Left ventricle myocardium superior (tissue), 1 donor: ENCODE measurements around the gene ARHGEF10L. TPM values are rescaled to one million over a fixed set of nuclear protein-coding genes. Genes with fewer than 3 reads are reported as not detected.

ENCODE experiments used
- ATAC-seq: fragments of 200-7000 bp; cut with Tn5 transposase; one replicate; pipeline ENCODE4 v1.9.1; 2020; ENCODE audit warnings: mild to moderate bottlenecking, moderate library complexity
- DNase-seq: peaks from one replicate; pipeline ENCODE4 v3.0.0-alpha.2; 2020
- intact Hi-C: fragments of 100-400 bp; cut with micrococcal nuclease; formaldehyde crosslinking; loops from one replicate; pipeline ENCODE4 v1.11.0; 2022
- total RNA-seq: library from RNA; stranded (reverse); fragmentation: NEBNext Ultra II Directional; extraction: Animal tissue kit (Norgen Biotek cat#: 25700); gene quantifications from one replicate; pipeline ENCODE4 v1.2.1, GENCODE V29; 2021
- donor health status: DM: no; HTN: yes; CAD: no; lungs with severe emphysema.

Gene ARHGEF10L
- total RNA-seq, 1 donor from 2014 or later = 54.9 TPM

DNA sequence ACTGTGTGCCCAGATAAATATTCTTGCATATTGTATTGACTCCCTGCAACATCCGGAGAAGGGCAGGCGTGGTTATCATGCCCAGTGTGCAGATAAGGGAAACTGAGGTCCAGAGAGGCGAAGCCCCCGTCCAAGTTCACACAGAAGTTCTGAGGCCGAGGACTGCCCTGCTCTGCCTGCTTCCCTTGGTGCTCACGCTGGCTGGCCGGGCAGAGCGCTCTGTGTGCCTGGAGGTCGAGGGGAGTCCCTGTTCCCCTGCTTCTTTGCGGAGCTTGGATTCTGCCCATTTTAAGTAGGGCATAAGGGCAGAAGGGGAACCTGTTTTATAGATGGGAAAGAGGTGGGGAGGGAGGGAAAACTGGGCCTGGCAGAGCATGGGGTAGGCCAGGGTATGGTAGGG lies 122.8 kb downstream of the ARHGEF10L start:
- no peak for DNase-seq
- no peak for ATAC-seq
- intact Hi-C loops = no loop called here

DNA sequence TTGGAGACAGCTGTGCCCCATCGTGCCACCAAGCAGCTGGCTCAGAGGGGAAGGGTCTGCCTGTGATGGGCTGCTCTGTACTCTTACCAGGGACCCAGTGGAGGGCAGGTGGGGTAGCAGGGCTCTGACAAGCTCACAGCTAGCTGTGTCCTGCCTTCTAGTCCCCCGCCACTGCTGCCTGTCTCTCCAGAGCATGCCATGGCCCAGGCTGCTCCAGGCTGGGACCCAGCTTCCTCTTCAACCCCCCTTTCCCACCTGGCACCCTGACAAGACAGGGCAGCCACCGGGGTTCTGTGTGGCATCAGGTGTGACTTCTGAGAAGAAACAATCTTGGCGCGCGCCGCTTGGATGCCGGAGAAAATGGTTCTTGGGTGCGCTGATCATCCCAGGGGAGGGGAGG lies 123.3 kb downstream of the ARHGEF10L start:
- intact Hi-C loops = no loop called here
- DNase-seq = no peak
- no peak for ATAC-seq

- intact Hi-C loops = no loop called here
- DNase-seq = no peak
- ATAC-seq = no peak
These were observed 124.1 kb downstream of the ARHGEF10L start for GRCh38 chr1:17663646-17664045.

DNA sequence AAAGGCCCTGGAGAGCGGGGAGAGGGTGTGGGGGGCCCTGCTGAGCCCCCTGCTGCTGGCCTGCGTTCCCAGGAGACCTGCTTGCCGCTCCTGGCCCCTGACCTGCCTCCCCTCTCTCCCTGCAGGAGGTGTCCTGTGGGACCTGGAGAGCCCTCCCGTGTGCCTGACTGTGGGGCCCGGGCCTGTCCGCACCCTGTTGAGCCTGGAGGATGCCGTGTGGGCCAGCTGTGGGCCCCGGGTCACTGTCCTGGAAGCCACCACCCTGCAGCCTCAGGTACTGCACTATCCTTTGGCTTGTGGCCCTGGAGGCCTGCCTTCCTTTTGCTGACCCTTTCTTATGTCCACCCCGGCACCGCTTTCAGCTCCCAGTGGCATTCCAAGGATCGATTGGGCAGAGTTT lies 124.8 kb downstream of the ARHGEF10L start:
- intact Hi-C loops = no loop called here
- DNase-seq = no peak
- no peak for ATAC-seq

GRCh38 chr1:17665054-17665453 lies 125.6 kb downstream of the ARHGEF10L start:
- intact Hi-C loops = no loop called here
- DNase-seq (no peak), ATAC-seq (no peak)

DNA sequence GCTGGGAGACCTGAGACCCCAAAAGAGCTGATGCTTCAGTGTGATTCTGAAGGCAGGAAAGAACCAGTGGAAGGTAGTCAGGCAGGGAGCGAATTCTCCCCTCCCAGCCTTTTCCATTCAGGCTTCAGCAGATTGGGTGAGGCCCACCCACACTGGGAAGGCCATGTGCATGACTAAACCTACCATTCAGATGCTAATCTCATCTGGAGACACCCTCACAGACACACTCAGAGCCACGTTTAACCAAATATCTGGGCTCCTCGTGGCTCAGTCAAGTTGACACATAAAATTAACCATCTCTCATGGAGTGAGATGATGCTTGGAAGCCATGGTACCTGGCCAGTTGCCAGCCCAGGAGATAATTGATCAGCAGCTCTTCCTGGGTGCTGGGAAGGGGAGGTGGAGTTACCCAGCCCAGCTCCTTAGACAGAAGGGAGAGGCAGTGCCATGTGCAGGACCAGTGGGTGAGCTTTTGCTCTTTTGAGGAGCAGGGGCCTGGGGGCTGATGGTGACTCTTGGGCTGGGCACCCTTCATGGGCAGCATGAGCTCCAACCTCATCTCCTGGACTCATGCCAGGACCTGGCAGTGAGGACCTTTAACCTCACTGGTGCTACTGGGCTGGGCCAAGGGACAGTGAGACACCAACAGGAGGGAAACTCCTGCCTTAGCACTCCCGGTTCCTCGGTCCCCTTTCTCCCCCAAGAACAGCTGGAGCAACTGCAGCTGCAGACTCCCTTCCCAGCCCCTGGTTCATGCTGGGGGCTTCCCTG lies 126.6 kb downstream of the ARHGEF10L start:
- intact Hi-C loops = no loop called here

GRCh38 chr1:17667641-17668040 lies 128.1 kb downstream of the ARHGEF10L start:
- ATAC-seq (no peak), DNase-seq (no peak)
- intact Hi-C loops = no loop called here

More for the DNA sequence above, 126.6 kb downstream of the ARHGEF10L start:
- ATAC-seq (no peak), DNase-seq (no peak)

- intact Hi-C loops = no loop called here
- no peak for ATAC-seq
These were observed 128.7 kb downstream of the ARHGEF10L start for GRCh38 chr1:17668195-17668594.

GRCh38 chr1:17668624-17669175 lies 129.2 kb downstream of the ARHGEF10L start:
- ATAC-seq (no peak), DNase-seq (no peak)
- intact Hi-C loops = no loop called here

More at GRCh38 chr1:17668195-17668594, 128.7 kb downstream of the ARHGEF10L start:
- DNase-seq = no peak

DNA sequence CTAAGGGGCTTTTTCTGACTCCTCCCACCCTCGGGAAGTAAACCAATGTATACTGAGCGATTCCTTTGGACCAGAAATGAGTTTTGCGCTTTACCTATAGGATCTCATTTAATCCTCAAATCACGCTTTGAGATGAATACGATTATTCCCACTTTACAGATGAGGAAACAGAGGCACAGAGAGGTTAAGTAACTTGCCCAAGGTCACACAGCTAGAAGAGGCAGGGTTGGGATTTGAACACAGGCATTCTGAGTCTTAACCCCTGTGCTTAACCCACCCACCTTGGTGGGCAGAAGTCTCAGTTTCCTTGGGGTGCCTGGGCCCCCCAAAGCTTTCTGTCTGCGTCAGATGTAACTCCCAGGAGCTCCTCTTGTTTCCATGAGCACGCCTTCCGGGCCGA lies 129.8 kb downstream of the ARHGEF10L start:
- intact Hi-C loops = no loop called here
- ATAC-seq (no peak), DNase-seq (no peak)

GRCh38 chr1:17669866-17670451 lies 130.5 kb downstream of the ARHGEF10L start:
- intact Hi-C loops = no loop called here
- ATAC-seq (peak; percentile 71), DNase-seq (peak; percentile 70)

DNA sequence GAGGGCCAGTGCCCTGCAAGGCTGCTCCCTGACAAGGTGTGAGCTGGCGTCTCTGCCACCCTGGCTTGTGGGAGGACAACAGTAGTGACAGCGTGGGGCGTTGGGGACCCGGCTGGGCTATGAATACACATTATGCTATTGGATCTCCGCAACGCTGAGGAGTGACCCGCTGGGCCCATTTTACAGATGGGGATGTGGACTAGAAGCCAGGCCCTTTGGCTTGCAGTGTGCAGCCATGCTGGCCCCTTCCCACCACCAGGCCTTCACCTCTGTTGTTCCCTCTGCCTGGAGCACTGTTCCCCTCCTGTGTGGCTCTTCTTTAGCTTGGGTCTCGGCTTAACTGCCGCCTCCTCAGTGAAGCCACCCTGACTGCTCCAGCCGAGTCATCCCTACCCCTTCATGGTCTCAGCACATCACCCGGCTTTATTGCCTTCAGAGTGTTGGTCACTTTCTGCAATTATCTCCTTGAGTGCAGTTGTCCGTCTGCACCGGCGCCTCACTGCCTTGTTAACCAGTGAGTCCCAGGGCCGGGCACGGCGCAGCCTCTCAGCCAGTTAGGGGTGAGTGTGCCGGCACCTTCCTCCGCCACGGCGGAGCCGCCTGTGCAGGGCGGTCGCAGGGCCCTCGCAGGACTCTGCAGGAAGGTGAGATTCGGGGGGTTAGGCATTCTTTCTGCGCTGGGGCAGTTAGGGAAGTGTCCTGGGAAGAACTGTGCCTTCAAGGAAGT lies 131.3 kb downstream of the ARHGEF10L start:
- no peak for ATAC-seq
- no peak for DNase-seq
- intact Hi-C loops = no loop called here

- intact Hi-C loops = no loop called here
- no peak for ATAC-seq
- no peak for DNase-seq
These were observed 131.8 kb downstream of the ARHGEF10L start for GRCh38 chr1:17671314-17671705.

GRCh38 chr1:17671741-17672140 lies 132.2 kb downstream of the ARHGEF10L start:
- no peak for ATAC-seq
- intact Hi-C loops = no loop called here
- no peak for DNase-seq

DNA sequence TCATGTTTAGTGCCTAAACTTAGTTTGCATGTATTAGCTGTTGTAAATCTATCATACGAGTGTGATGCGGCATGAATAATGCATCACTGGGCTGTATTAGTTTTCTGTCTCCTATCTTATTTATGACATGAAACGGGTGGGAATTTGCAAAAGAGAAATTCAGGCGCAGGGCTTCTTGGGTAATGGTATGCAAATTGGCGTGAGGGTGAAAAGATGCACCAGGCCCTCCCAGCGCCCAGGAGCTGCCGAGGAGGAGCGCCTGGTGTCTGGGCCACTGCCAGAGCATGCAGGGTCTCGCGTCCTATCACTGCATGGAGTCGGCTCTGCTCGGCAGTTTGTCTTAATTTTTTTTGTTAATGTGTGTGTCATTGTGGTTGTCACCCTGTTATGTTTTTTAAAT lies 132.7 kb downstream of the ARHGEF10L start:
- intact Hi-C loops = no loop called here
- ATAC-seq (no peak), DNase-seq (no peak)

GRCh38 chr1:17673329-17674072 lies 134.0 kb downstream of the ARHGEF10L start:
- intact Hi-C loops = no loop called here
- ATAC-seq = peak; percentile 68
- DNase-seq = no peak

- no peak for DNase-seq
- intact Hi-C loops = no loop called here
- ATAC-seq = no peak
These were observed 135.4 kb downstream of the ARHGEF10L start for GRCh38 chr1:17674726-17675500.

GRCh38 chr1:17675744-17676143 lies 136.2 kb downstream of the ARHGEF10L start:
- no peak for DNase-seq
- no peak for ATAC-seq
- intact Hi-C loops = no loop called here
